GM23248 (cell line): ENCODE data around the gene NAV2. TPM values are rescaled to one million over a fixed set of nuclear protein-coding genes. Genes with fewer than 3 reads are reported as not detected.
A peak's percentile ranks its signal among the peaks of the same experiment; 100 is the strongest.

ENCODE experiments used
- DNase-seq: peaks from one replicate; pipeline ENCODE4 v3.0.0-alpha.2; 2015
- H2AFZ ChIP-seq: fragments of 200-600 bp; sonication (generic); 2 replicates; pipeline ENCODE4 v1.6.1; 2016; ENCODE audit warnings: antibody characterized with exemption
- H3F3A ChIP-seq: fragments of 200-600 bp; sonication (generic); 2 replicates; pipeline ENCODE4 v1.6.1; 2016; ENCODE audit warnings: mild to moderate bottlenecking, antibody characterized with exemption, mixed run types; ENCODE audit not compliant: insufficient read depth
- H3K27ac ChIP-seq: fragments of 200-600 bp; sonication (generic); 2 replicates; pipeline ENCODE4 v1.5.1; 2016; ENCODE audit warnings: mild to moderate bottlenecking
- H3K27me3 ChIP-seq: fragments of 200-600 bp; sonication (generic); replicated peaks from 2 replicates; pipeline ENCODE4 v1.6.1; 2016; ENCODE audit warnings: mild to moderate bottlenecking; ENCODE audit not compliant: insufficient read depth
- H3K36me3 ChIP-seq: fragments of 200-600 bp; sonication (generic); 2 replicates; pipeline ENCODE4 v1.6.1; 2016; ENCODE audit warnings: low read depth, mild to moderate bottlenecking
- H3K4me1 ChIP-seq: fragments of 200-600 bp; sonication (generic); 2 replicates; pipeline ENCODE4 v1.6.1; 2016; ENCODE audit warnings: mild to moderate bottlenecking; ENCODE audit not compliant: insufficient read depth
- H3K4me2 ChIP-seq: fragments of 200-600 bp; sonication (generic); one replicate; pipeline ENCODE4 v1.6.1; 2016; ENCODE audit warnings: mild to moderate bottlenecking; ENCODE audit not compliant: unreplicated experiment
- H3K4me3 ChIP-seq: fragments of 200-600 bp; sonication (generic); 2 replicates; pipeline ENCODE4 v1.5.1; 2016; ENCODE audit warnings: mild to moderate bottlenecking
- H3K79me2 ChIP-seq: fragments of 200-600 bp; sonication (generic); 2 replicates; pipeline ENCODE4 v1.6.1; 2016; ENCODE audit warnings: mild to moderate bottlenecking; ENCODE audit not compliant: insufficient read depth
- H3K9ac ChIP-seq: fragments of 200-600 bp; sonication (generic); 2 replicates; pipeline ENCODE4 v1.6.1; 2016; ENCODE audit warnings: mild to moderate bottlenecking
- H3K9me2 ChIP-seq: fragments of 200-600 bp; sonication (generic); 2 replicates; pipeline ENCODE4 v1.6.1; 2016; ENCODE audit warnings: mixed run types, mild to moderate bottlenecking, moderate library complexity; ENCODE audit not compliant: insufficient read depth
- H3K9me3 ChIP-seq: fragments of 200-600 bp; sonication (generic); one replicate; pipeline ENCODE4 v1.6.1; 2017; ENCODE audit warnings: low read depth
- H4K20me1 ChIP-seq: fragments of 200-600 bp; sonication (generic); 2 replicates; pipeline ENCODE4 v1.6.0; 2016; ENCODE audit not compliant: insufficient read depth
- EZH2 ChIP-seq: fragments of 200-600 bp; sonication (generic); IDR thresholded peaks from 2 replicates; pipeline ENCODE4 v1.6.1; 2018; ENCODE audit warnings: antibody characterized with exemption, mild to moderate bottlenecking; ENCODE audit not compliant: insufficient read depth, poor library complexity, severe bottlenecking
- EZH2phosphoT487 ChIP-seq: fragments of 200-600 bp; sonication (generic); IDR thresholded peaks from 2 replicates; pipeline ENCODE4 v1.6.1; 2018; ENCODE audit warnings: antibody characterized with exemption, moderate library complexity, mild to moderate bottlenecking, low read depth; ENCODE audit not compliant: insufficient read depth
- WGBS, 2 experiments: methylation state at CpG; one replicate each; pipeline ENCODE4 v1.1.6; 2015 to 2017; ENCODE audit warnings: low lambda C conversion rate in 2 of 2, low coverage in 1 of 2; ENCODE audit errors: missing lambda C conversion rate in 2 of 2; 5-methylcytosine and 5-hydroxymethylcytosine counted together
- in situ Hi-C: fragments of 300-500 bp; cut with MboI; formaldehyde crosslinking; loops from 2 replicates; pipeline ENCODE4 v1.15.0; 2020
- polyA plus RNA-seq: library from polyadenylated mRNA; unstranded; fragments of >200 nt; fragmentation: Nextera tagmentation; extraction: Ambion mirVana; gene quantifications from 2 replicates; pipeline ENCODE4 v1.2.1, GENCODE V29; 2016
- total RNA-seq: library from RNA; depleted of rRNA; stranded (reverse); fragments of >200 nt; shearing (Covaris generic); gene quantifications from 2 replicates; pipeline ENCODE4 v1.2.3, GENCODE V29; 2014

NAV2 gene
- total and polyA plus RNA-seq, 2 experiments from 2014 or later = 5.7 to 11.9 TPM

GRCh38 chr11:19954899-19955298 lies 242.3 kb downstream of the NAV2 start:
- Histone ChIP-seq H3K4me2 (no peak overlapping the region), H2AFZ (no peak overlapping the region), H3F3A (peaks cover 24% of the 10 kb centered on the region), H3K36me3 (no peaks in the 10 kb centered on the region; the same call in 1 of the 2 replicates), H3K9ac (no peak overlapping the region), H3K27ac (no peak overlapping the region), H3K9me2 (no peaks in the 10 kb centered on the region), H4K20me1 (no peaks in the 10 kb centered on the region), H3K9me3 (no peaks in the 10 kb centered on the region), H3K27me3 (no peaks in the 10 kb centered on the region), H3K4me1 (peaks cover 14% of the 10 kb centered on the region), H3K4me3 (no peak overlapping the region), H3K79me2 (peaks cover 68% of the 10 kb centered on the region)
- DNase-seq = peak; percentile 53
- in situ Hi-C loops = no loop called here
- no peak for TF ChIP-seq EZH2
- no peak for TF ChIP-seq EZH2phosphoT487

DNA sequence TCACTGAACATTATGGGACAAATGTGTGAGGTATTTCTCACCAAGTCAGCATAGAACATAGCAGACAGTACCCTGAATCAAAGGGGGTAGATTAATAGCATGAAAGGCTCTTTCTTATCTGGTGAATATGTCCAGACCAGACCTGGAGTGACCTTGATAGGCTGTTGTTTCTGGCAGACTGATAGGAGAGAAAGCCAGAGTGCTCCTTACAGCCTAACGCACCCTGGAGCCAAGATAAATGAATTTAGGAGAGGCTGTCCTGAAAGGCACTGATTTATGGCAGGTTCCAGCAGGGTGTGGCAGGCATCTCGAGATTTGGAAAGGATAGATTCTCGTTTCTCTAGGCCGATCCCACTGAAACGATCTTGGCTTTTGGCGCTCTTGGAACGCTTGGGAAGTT lies 243.0 kb downstream of the NAV2 start:
- Histone ChIP-seq H3K4me3 (no peak overlapping the region), H3K9me2 (no peaks in the 10 kb centered on the region), H2AFZ (no peak overlapping the region), H3K9me3 (no peaks in the 10 kb centered on the region), H4K20me1 (no peaks in the 10 kb centered on the region), H3K36me3 (no peaks in the 10 kb centered on the region; the same call in 1 of the 2 replicates), H3K79me2 (peaks cover 74% of the 10 kb centered on the region), H3K27ac (no peak overlapping the region), H3K9ac (no peak overlapping the region), H3F3A (peaks cover 16% of the 10 kb centered on the region), H3K4me1 (peaks cover 14% of the 10 kb centered on the region), H3K4me2 (no peak overlapping the region), H3K27me3 (no peaks in the 10 kb centered on the region)
- in situ Hi-C loops = no loop called here
- no peak for DNase-seq
- TF ChIP-seq EZH2phosphoT487 = no peak
- TF ChIP-seq EZH2 = no peak
- WGBS, 2 experiments = 64 to 67% methylated on average over 7 of the region's 7 CpGs

- H3K4me2 ChIP-seq = no peak overlapping the region
- H3K27ac ChIP-seq = no peak overlapping the region
- H3F3A ChIP-seq = peaks cover 13% of the 10 kb centered on the region
- H3K27me3 ChIP-seq = no peaks in the 10 kb centered on the region
- no peak overlapping the region for H2AFZ ChIP-seq
- no peaks in the 10 kb centered on the region for H3K9me3 ChIP-seq
- in situ Hi-C loops = no loop called here
- WGBS, 2 experiments = 71 to 73% methylated on average over 4 of the region's 4 CpGs
- TF ChIP-seq EZH2phosphoT487 (no peak), EZH2 (no peak)
- H4K20me1 ChIP-seq = no peaks in the 10 kb centered on the region
- H3K4me3 ChIP-seq = no peak overlapping the region
- no peak overlapping the region for H3K9ac ChIP-seq
- H3K9me2 ChIP-seq = no peaks in the 10 kb centered on the region
- peaks cover 80% of the 10 kb centered on the region for H3K79me2 ChIP-seq
- no peak for DNase-seq
- H3K4me1 ChIP-seq = peaks cover 14% of the 10 kb centered on the region
- H3K36me3 ChIP-seq = no peaks in the 10 kb centered on the region; the same call in 1 of the 2 replicates
Measured at GRCh38 chr11:19956228-19956627, 243.6 kb downstream of the NAV2 start.

DNA sequence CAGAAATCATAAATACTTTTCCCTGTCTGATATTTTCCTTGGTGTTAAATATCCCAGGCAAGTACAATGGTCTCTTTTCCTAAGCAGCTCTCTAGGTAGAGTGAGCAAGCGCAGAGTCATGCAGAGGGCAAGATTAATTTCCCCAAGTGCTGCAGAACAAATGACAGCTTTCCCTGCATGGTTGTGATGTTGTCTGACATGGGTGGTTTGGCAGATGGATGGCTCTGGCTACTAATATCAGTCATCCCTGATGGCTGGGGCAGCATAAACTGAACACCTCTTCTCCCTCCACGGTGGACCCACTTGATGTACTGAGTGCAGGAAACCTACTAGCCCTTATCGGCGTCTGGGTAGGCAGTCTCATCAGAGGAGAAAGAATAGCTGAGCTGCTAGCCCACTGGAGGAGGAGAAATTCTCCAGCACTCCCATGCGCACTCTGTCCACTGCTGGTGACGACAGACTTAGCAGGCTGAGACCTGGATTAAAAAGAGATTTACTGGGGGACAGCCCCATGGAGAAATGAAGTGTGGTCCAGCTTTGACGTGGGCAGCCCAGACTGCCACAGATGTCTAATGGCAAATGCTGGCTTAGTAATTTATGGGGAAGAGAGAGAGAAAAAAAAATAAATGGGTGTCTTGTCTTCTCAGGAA lies 244.8 kb downstream of the NAV2 start:
- Histone ChIP-seq H3K9me3 (no peaks in the 10 kb centered on the region), H3K4me2 (no peak overlapping the region), H3K9me2 (no peaks in the 10 kb centered on the region), H3K79me2 (peaks cover 79% of the 10 kb centered on the region), H3K9ac (no peak overlapping the region), H3K4me3 (no peak overlapping the region), H3K27ac (no peak overlapping the region), H2AFZ (no peak overlapping the region), H3K27me3 (no peaks in the 10 kb centered on the region), H4K20me1 (no peaks in the 10 kb centered on the region), H3K36me3 (no peaks in the 10 kb centered on the region; the same call in 1 of the 2 replicates), H3F3A (peaks cover 14% of the 10 kb centered on the region), H3K4me1 (peaks cover 18% of the 10 kb centered on the region)
- DNase-seq = no peak
- 84 to 88% methylated on average over 7 of the region's 7 CpGs for WGBS, 2 experiments
- TF ChIP-seq EZH2phosphoT487 (no peak), EZH2 (no peak)
- in situ Hi-C loops = no loop called here

- no peak overlapping the region for H2AFZ ChIP-seq
- peaks cover 72% of the 10 kb centered on the region for H3K79me2 ChIP-seq
- in situ Hi-C loops = no loop called here
- WGBS, 2 experiments = 81 to 87% methylated on average over 3 of the region's 3 CpGs
- no peaks in the 10 kb centered on the region for H3K27me3 ChIP-seq
- no peak overlapping the region for H3K4me2 ChIP-seq
- H3K9me2 ChIP-seq = no peaks in the 10 kb centered on the region
- peaks cover 24% of the 10 kb centered on the region for H3K4me1 ChIP-seq
- H3K27ac ChIP-seq = no peak overlapping the region
- no peak for DNase-seq
- no peak overlapping the region for H3K9ac ChIP-seq
- H3K4me3 ChIP-seq = no peak overlapping the region
- TF ChIP-seq EZH2 (no peak), EZH2phosphoT487 (no peak)
- H3K36me3 ChIP-seq = no peaks in the 10 kb centered on the region; the same call in 1 of the 2 replicates
- H3F3A ChIP-seq = peaks cover 20% of the 10 kb centered on the region
- H3K9me3 ChIP-seq = no peaks in the 10 kb centered on the region
- no peaks in the 10 kb centered on the region for H4K20me1 ChIP-seq
Measured at GRCh38 chr11:19958204-19958603, 245.6 kb downstream of the NAV2 start.
